Testis (tissue), 3 donors: Measurements from ENCODE around the gene IFI44. TPM values are rescaled to one million over a fixed set of nuclear protein-coding genes. Genes with fewer than 3 reads are reported as not detected.

ENCODE experiments used
- DNase-seq: peaks from one replicate; pipeline ENCODE4 v3.0.0-alpha.2; 2019
- H3K27ac ChIP-seq, 2 donors: fragments of 200-600 bp; sonication (generic); one replicate each; pipeline ENCODE4 v1.5.1; 2019
- H3K27me3 ChIP-seq: fragments of 200-600 bp; sonication (generic); one replicate; pipeline ENCODE4 v1.5.1; 2019
- H3K36me3 ChIP-seq: fragments of 200-600 bp; sonication (generic); one replicate; pipeline ENCODE4 v1.5.1; 2017; ENCODE audit warnings: low read depth; ENCODE audit errors: missing control alignments
- H3K4me1 ChIP-seq: fragments of 200-600 bp; sonication (generic); one replicate; pipeline ENCODE4 v1.5.1; 2019
- H3K4me3 ChIP-seq, 2 donors: fragments of 200-600 bp; sonication (generic); one replicate each; pipeline ENCODE4 v1.5.1; 2017 to 2019
- H3K9me3 ChIP-seq: fragments of 200-600 bp; sonication (generic); one replicate; pipeline ENCODE4 v1.5.1; 2017
- POLR2A ChIP-seq: fragments of 450-650 bp; IDR thresholded peaks from one replicate; pipeline ENCODE4 v1.6.1; 2017; ENCODE audit warnings: antibody characterized with exemption, mild to moderate bottlenecking, moderate library complexity
- WGBS, 2 donors: methylation state at CpG; one replicate each; pipeline ENCODE4 v1.1.5; 2018; 5-methylcytosine and 5-hydroxymethylcytosine counted together
- intact Hi-C: fragments of 100-400 bp; cut with DNase I; formaldehyde crosslinking; loops from one replicate; pipeline ENCODE4 v1.15.1; 2023; ENCODE audit warnings: low total_unique reads
- polyA plus RNA-seq: library from polyadenylated mRNA; stranded (reverse); fragments of 350-450 nt; fragmentation: Illumina TruSeq; extraction: RNeasy Lipid Tissue Mini Kit (QIAGEN cat#74804); gene quantifications from one replicate; pipeline ENCODE4 v1.2.3, GENCODE V29; 2014; ENCODE audit warnings: low read depth, low replicate concordance; ENCODE audit not compliant: insufficient read depth
- total RNA-seq, 2 donors: library from RNA; depleted of rRNA; stranded (reverse); fragments of >200 nt; gene quantifications; one replicate each; pipeline ENCODE4 v1.2.3, GENCODE V29; 2016
- TF ChIP-seq, protein P1 (sequence below), 3 experiments: fragments of 450-650 bp in 2 of 3; fragments of 200-600 bp in 1 of 3; sonication (generic) in 1 of 3; IDR thresholded peaks; one replicate each; pipeline ENCODE4 v1.5.1; 2016 to 2019; ENCODE audit warnings: antibody characterized with exemption in 3 of 3, mild to moderate bottlenecking in 2 of 3, moderate library complexity in 1 of 3

The IFI44 gene
- total and polyA plus RNA-seq, 3 donors from 2014 or later: 7.5 to 17.7 (median 12.3) TPM

- intact Hi-C loops: no loop called here
- no peak overlapping the region for H3K27ac ChIP-seq
- H3K27me3 ChIP-seq: no peaks in the 10 kb centered on the region
- 90 to 92% methylated on average over 4 of the region's 4 CpGs for WGBS, 2 donors
- H3K4me1 ChIP-seq: no peaks in the 10 kb centered on the region
- no peaks in the 10 kb centered on the region for H3K9me3 ChIP-seq
- no peak overlapping the region for H3K4me3 ChIP-seq
- TF ChIP-seq, protein P1, sequence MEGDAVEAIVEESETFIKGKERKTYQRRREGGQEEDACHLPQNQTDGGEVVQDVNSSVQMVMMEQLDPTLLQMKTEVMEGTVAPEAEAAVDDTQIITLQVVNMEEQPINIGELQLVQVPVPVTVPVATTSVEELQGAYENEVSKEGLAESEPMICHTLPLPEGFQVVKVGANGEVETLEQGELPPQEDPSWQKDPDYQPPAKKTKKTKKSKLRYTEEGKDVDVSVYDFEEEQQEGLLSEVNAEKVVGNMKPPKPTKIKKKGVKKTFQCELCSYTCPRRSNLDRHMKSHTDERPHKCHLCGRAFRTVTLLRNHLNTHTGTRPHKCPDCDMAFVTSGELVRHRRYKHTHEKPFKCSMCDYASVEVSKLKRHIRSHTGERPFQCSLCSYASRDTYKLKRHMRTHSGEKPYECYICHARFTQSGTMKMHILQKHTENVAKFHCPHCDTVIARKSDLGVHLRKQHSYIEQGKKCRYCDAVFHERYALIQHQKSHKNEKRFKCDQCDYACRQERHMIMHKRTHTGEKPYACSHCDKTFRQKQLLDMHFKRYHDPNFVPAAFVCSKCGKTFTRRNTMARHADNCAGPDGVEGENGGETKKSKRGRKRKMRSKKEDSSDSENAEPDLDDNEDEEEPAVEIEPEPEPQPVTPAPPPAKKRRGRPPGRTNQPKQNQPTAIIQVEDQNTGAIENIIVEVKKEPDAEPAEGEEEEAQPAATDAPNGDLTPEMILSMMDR (IDR thresholded peaks at IDR 0.05): no peak
- no peak for TF ChIP-seq POLR2A
- DNase-seq: no peak
- H3K36me3 ChIP-seq: no peaks in the 10 kb centered on the region
These were observed 8.1 kb upstream of the IFI44 start for GRCh38 chr1:78641558-78641957.

DNA sequence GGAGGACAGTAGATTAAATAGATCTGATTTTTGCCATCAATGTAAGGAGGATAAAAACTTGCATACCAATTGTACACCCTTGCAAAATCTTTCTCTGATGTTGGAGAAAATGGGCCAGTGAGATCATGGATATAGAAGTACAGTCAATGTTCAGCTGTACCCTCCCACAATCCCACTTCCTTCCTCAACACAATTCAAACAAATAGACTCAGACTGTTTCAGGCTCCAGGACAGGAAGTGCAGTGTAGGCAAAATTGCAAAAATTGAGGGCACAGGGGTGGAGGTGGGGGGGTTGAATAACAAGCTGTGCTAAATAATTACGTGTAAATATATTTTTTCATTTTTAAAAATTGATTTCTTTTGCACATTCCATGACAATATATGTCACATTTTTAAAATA, 3.9 kb upstream of the IFI44 start:
- 76% methylated on average over 1 of the region's 1 CpG for WGBS, 2 donors
- no peaks in the 10 kb centered on the region for H3K27me3 ChIP-seq
- no peak overlapping the region for H3K4me3 ChIP-seq
- H3K9me3 ChIP-seq: no peaks in the 10 kb centered on the region
- no peak overlapping the region for H3K27ac ChIP-seq
- intact Hi-C loops: no loop called here
- H3K4me1 ChIP-seq: no peaks in the 10 kb centered on the region
- TF ChIP-seq, protein P1 (IDR thresholded peaks at IDR 0.05): no peak
- no peak for TF ChIP-seq POLR2A
- no peaks in the 10 kb centered on the region for H3K36me3 ChIP-seq
- DNase-seq: no peak

DNA sequence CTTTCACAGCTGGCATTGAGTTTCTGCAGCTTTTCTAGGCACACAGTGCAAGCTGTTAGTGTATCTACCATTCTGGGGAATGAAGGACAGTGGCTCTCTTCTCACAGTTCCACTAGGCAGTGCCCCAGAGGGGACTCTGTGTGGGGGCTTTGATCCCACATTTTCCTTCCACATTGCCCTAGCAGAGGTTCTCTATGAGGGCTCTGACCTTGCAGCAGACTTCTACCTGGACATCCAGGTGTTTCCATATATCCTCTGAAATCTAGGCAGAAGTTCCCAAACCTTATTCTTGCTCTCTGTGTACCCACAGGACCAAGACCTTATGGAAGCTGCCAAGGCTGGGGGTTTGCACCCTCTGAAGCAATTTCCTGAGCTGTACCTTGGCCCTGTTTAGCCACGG, 2.4 kb upstream of the IFI44 start:
- Histone ChIP-seq H3K4me1 (no peaks in the 10 kb centered on the region), H3K9me3 (no peaks in the 10 kb centered on the region), H3K27ac (no peak overlapping the region), H3K27me3 (no peaks in the 10 kb centered on the region), H3K4me3 (no peak overlapping the region), H3K36me3 (no peaks in the 10 kb centered on the region)
- intact Hi-C loops: no loop called here
- TF ChIP-seq POLR2A: no peak
- TF ChIP-seq, protein P1 (IDR thresholded peaks at IDR 0.05): no peak
- no peak for DNase-seq
- 92 to 100% methylated on average over 1 of the region's 1 CpG for WGBS, 2 donors

DNA sequence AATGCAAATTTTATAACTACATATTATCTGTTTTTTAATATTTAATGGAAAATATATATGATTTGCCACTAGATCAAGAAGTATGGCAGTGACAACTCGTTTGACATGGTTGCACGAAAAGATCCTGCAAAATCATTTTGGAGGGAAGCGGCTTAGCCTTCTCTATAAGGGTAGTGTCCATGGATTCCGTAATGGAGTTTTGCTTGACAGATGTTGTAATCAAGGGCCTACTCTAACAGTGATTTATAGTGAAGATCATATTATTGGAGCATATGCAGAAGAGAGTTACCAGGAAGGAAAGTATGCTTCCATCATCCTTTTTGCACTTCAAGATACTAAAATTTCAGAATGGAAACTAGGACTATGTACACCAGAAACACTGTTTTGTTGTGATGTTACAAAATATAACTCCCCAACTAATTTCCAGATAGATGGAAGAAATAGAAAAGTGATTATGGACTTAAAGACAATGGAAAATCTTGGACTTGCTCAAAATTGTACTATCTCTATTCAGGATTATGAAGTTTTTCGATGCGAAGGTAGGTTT, 556 bp downstream of the IFI44 start:
- Histone ChIP-seq H3K27me3 (no peaks in the 10 kb centered on the region), H3K27ac (peak overlapping the region in 1 of 2 donors; percentile 81), H3K4me1 (peaks cover 3% of the 10 kb centered on the region), H3K36me3 (no peaks in the 10 kb centered on the region), H3K4me3 (peak overlapping the region; percentile 8 to 44), H3K9me3 (no peaks in the 10 kb centered on the region)
- 52 to 58% methylated on average over 6 of the region's 6 CpGs for WGBS, 2 donors
- no peak for DNase-seq
- TF ChIP-seq, protein P1 (IDR thresholded peaks at IDR 0.05): no peak
- no peak for TF ChIP-seq POLR2A
- intact Hi-C loops: no loop called here

DNA sequence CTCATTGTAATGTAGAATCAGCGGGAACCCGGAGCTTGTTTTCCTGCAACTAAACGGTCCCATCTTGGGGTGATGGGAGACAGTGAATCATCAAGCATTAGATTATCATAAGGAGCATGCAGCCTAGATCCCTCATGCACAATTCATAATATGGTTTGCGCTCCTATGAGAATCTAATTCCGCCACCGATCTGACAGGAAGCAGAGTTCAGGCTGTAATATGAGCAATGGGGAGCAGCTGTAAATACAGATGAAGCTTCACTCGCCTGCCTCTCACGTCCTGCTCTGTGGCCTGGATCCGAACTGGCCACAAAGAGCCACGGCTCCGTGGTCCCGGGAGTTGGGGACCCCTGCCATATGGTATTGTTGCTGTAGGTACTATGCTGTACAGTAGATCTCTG, 1.6 kb downstream of the IFI44 start:
- Histone ChIP-seq H3K4me3 (peak overlapping the region; percentile 8 to 44), H3K27ac (no peak overlapping the region), H3K27me3 (no peaks in the 10 kb centered on the region), H3K36me3 (no peaks in the 10 kb centered on the region), H3K4me1 (peaks cover 3% of the 10 kb centered on the region), H3K9me3 (no peaks in the 10 kb centered on the region)
- intact Hi-C loops: no loop called here
- no peak for DNase-seq
- TF ChIP-seq, protein P1 (IDR thresholded peaks at IDR 0.05): no peak
- TF ChIP-seq POLR2A: no peak
- 57 to 58% methylated on average over 11 to 12 of the region's 12 CpGs for WGBS, 2 donors
